DND-41 (cell line): ENCODE data around the gene SMYD5.

Experiments
- ATAC-seq: fragments of 200-7000 bp; cut with Tn5 transposase; 3 replicates; pipeline ENCODE4 v1.9.1; 2021; ENCODE audit warnings: low read depth; ENCODE audit not compliant: insufficient read depth
- DNase-seq: peaks from one replicate; pipeline ENCODE4 v3.0.0-alpha.2; 2020
- H2AFZ ChIP-seq: 2 replicates; pipeline ENCODE4 v1.6.0; 2012; ENCODE audit warnings: low read depth, low read length
- H3K27ac ChIP-seq: 2 replicates; pipeline ENCODE4 v1.5.1; 2012; ENCODE audit warnings: low read length, inconsistent platforms
- H3K27me3 ChIP-seq: fragments of 200-600 bp; sonication (generic); 2 replicates; pipeline ENCODE4 v1.6.0; 2012; ENCODE audit warnings: low read length, mild to moderate bottlenecking, inconsistent platforms; ENCODE audit not compliant: insufficient read depth, poor library complexity
- H3K36me3 ChIP-seq: 2 replicates; pipeline ENCODE4 v1.5.1; 2012; ENCODE audit warnings: low read length, inconsistent platforms; ENCODE audit not compliant: insufficient read depth
- H3K4me1 ChIP-seq: 2 replicates; pipeline ENCODE4 v1.5.1; 2012; ENCODE audit warnings: mild to moderate bottlenecking, low read length; ENCODE audit not compliant: insufficient read depth
- H3K4me2 ChIP-seq: 2 replicates; pipeline ENCODE4 v1.6.0; 2012; ENCODE audit warnings: mild to moderate bottlenecking, moderate library complexity, low read length, inconsistent platforms; ENCODE audit not compliant: insufficient read depth
- H3K4me3 ChIP-seq, 2 experiments: fragments of 200-600 bp in 1 of 2; shearing (Covaris generic) in 1 of 2; 2 replicates each; pipeline ENCODE4 v1.5.1; 2012 to 2016; ENCODE audit warnings: inconsistent platforms in 2 of 2, low read length in 2 of 2, mild to moderate bottlenecking in 2 of 2, low read depth in 1 of 2, moderate library complexity in 1 of 2
- H3K79me2 ChIP-seq: 2 replicates; pipeline ENCODE4 v1.6.0; 2012; ENCODE audit warnings: low read length, inconsistent platforms; ENCODE audit not compliant: insufficient read depth
- H3K9ac ChIP-seq: 2 replicates; pipeline ENCODE4 v1.6.0; 2012; ENCODE audit warnings: low read depth, mild to moderate bottlenecking, inconsistent platforms, low read length, moderate library complexity
- H3K9me3 ChIP-seq: 2 replicates; pipeline ENCODE4 v1.5.1; 2012; ENCODE audit warnings: low read length, moderate library complexity, mild to moderate bottlenecking, inconsistent platforms; ENCODE audit not compliant: insufficient read depth, severe bottlenecking
- H4K20me1 ChIP-seq: 2 replicates; pipeline ENCODE4 v1.6.0; 2012; ENCODE audit warnings: low read length; ENCODE audit not compliant: insufficient read depth
- CTCF ChIP-seq: IDR thresholded peaks from 2 replicates; pipeline ENCODE4 v1.5.1; 2012; ENCODE audit warnings: borderline replicate concordance, low read length, moderate library complexity, mild to moderate bottlenecking; ENCODE audit not compliant: poor library complexity, severe bottlenecking; ENCODE audit errors: extremely low read depth
- EZH2 ChIP-seq: IDR thresholded peaks from 3 replicates; pipeline ENCODE4 v1.6.1; 2012; ENCODE audit warnings: borderline replicate concordance, low read depth, mild to moderate bottlenecking, moderate library complexity, low read length, inconsistent platforms; ENCODE audit not compliant: severe bottlenecking

Gene SMYD5

GRCh38 chr2:73233932-73234832 is 20.1 kb downstream of the SMYD5 start, which contains the start of gene CCT7:
Gene CCT7 (plus strand): TSS chr2:73234308. CDS start chr2:73234379, 71 bp downstream.
- Histone ChIP-seq H3K27me3 (no peaks in the 10 kb centered on the region), H3K9me3 (no peaks in the 10 kb centered on the region), H3K36me3 (peaks cover 50% of the 10 kb centered on the region), H3K4me3 (peak within 1 kb of the TSS; percentile 63 to 71), H3K9ac (peak within 1 kb of the TSS; percentile 93), H3K4me1 (peaks cover 46% of the 10 kb centered on the region), H2AFZ (peak within 1 kb of the TSS; percentile 87), H3K79me2 (peaks cover 63% of the 10 kb centered on the region), H4K20me1 (peaks cover 41% of the 10 kb centered on the region), H3K4me2 (peak within 1 kb of the TSS; percentile 85), H3K27ac (peak within 1 kb of the TSS; percentile 87)
- no peak for TF ChIP-seq CTCF
- no peak for TF ChIP-seq EZH2
- ATAC-seq, result peak; percentile 74
- peak; percentile 93 for DNase-seq

- Histone ChIP-seq H3K27ac (peak overlapping the region; percentile 87), H3K9ac (peak overlapping the region; percentile 93), H4K20me1 (peaks cover 53% of the 10 kb centered on the region), H3K4me3 (peak overlapping the region; percentile 63 to 71), H3K4me2 (peak overlapping the region; percentile 85), H3K9me3 (no peaks in the 10 kb centered on the region), H3K4me1 (peaks cover 52% of the 10 kb centered on the region), H3K36me3 (peaks cover 55% of the 10 kb centered on the region), H3K27me3 (no peaks in the 10 kb centered on the region), H3K79me2 (peaks cover 76% of the 10 kb centered on the region), H2AFZ (no peak overlapping the region)
- ATAC-seq, result no peak
- TF ChIP-seq CTCF (no peak), EZH2 (no peak)
- no peak for DNase-seq
Observed at GRCh38 chr2:73235315-73236028, 21.4 kb downstream of the SMYD5 start.

GRCh38 chr2:73237168-73237567 is 23.1 kb downstream of the SMYD5 start:
- H3K79me2 ChIP-seq, result peaks cover 88% of the 10 kb centered on the region
- no peak overlapping the region for H2AFZ ChIP-seq
- no peaks in the 10 kb centered on the region for H3K9me3 ChIP-seq
- TF ChIP-seq CTCF (no peak), EZH2 (no peak)
- peak overlapping the region; percentile 85; the same call in 1 of the 2 replicates for H3K4me2 ChIP-seq
- no peak overlapping the region for H3K27ac ChIP-seq
- no peak for ATAC-seq
- no peak for DNase-seq
- H3K27me3 ChIP-seq, result no peaks in the 10 kb centered on the region
- peak overlapping the region; percentile 24; the same call in 1 of the 2 replicates for H3K9ac ChIP-seq
- peaks cover 58% of the 10 kb centered on the region for H4K20me1 ChIP-seq
- peaks cover 65% of the 10 kb centered on the region for H3K36me3 ChIP-seq
- peaks cover 46% of the 10 kb centered on the region for H3K4me1 ChIP-seq
- peak overlapping the region in 1 of 2 experiments; percentile 36; a peak in 1 of 4 replicates for H3K4me3 ChIP-seq
